Hippocampal formation (tissue), 2 donors: ENCODE data around the gene PEAR1.

ENCODE experiments used
- DNase-seq, 2 donors: peaks; one replicate each; lab custom pipeline; 2025; lab: John Stamatoyannopoulos, UW

PEAR1 gene

DNA sequence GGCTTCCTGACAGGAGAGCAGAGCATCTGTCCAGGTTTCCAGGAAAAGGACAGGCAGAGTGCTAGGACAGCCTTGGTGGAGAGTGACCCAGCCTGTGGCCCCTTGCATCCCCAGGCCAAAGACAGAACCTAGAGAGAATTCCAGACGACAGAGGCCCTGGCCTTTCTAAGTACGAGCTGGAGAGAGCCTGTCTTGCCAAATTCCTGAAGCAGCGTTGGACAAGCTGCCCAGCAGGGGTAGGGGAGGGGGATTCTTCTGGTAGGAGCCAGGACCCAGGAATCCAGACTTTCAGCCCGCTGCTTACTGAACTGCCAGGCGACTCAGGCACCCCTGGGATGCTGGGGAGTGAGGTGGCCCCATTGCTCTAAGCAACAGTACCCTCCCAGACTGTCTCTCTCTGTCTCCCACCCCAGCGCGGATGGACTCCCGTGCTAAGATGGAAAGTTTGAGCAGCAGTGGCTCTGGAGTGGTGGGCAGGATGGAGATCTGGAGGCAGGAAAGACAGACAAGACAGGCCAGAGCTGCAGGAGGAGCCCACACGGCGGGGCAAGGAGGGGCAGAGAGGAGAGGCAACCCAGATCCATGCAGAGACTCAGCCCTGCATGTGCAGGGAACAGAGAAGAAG is 8.8 kb upstream of the PEAR1 start:
- DNase-seq = no peak

DNA sequence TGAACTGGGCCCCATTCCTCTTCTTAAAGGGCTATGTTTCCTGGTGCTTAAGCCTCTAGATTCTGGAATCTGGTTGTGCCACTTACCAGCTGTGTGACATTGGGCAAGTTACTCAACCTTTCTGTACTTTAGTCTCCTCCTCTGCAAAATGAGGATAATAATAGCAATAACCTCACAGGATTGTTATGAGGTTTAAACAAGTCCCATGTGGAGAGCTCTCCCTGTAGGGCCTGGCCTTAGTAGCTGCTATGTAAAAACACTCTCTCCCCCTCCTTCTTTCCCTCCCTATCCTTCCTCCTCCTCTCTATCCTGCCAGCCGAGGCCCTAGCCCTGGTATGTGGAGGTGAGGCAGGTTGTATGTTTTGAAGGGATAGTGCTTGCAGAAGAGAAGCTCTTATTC is 8.2 kb upstream of the PEAR1 start:
- no peak for DNase-seq

DNA sequence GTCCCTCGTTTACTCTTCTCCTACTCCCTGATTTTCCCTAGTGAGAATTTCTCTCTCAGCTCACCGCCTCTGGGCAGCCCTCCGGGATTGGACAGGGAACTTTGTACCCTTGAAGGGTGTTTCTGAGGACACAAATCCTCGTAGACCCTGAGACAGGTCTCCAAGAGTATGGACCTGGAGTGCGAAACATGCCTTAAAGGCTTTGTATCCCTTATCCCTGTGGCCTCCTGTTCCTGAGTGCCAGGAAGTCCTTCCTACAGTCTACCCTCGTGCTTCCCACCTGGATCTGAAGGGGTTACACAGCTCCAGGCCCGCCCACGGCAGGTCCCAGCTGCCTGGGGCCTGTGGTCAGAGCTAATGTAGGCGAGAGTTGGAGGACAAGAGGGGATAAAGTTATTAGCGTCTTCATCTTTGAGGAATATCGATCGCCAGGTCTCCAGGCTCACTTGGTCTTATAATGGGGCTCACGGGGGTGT is 7.6 kb upstream of the PEAR1 start:
- DNase-seq = no peak

DNA sequence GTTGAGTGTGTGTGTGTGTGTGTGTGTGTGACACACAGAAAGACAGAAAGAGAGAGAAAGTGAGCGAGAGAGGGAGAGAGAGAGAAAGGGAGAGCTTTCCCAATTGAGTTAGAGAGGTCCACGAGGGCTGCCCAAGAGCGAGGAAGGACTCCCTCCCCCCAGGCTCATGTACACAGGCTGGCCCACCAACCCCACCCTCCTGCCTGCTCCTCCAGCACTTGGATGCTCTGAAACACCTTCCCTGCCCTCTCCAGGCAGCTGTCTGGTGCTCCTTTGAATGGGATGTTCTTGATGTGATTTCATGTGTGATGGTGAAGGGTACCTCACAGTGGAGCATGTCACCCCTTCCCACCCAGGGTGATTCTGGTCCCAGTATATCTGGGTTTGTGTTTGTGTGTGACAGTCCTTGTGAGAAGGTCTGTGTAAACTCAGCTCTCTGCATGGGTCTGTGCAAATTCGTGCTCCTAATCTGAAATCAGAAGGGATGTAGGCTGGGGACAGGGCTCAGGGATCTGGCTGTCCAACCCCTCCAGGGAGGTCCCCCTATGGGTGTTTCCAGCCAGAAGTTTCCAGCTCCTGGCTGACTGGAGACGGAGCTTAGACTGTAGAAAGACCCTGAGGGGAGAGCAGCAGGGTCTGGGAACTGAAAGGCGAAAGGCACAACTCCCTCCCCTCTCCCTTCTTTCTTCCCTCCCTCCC is 6.8 kb upstream of the PEAR1 start:
- DNase-seq = no peak

DNA sequence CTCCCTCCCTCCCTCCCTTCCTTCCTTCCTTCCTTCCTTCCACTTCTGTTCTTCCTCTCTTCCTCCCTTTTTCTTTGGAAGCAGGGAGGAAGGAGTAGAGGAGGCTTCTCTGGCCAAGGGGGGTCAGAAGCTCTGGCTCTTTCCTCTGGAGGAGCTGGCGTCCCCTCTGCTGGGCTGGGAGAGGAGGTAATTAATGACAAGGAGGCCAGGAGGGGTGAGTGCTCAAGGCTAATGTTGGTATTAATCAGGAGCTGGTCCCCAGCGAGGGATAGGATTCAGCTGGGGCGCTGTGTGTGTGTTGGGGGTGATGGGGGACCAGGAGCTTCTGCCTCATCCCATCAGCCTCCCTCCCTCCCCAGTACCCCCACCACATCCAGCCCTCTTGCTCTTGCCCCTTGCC is 6.2 kb upstream of the PEAR1 start:
- DNase-seq = no peak

DNA sequence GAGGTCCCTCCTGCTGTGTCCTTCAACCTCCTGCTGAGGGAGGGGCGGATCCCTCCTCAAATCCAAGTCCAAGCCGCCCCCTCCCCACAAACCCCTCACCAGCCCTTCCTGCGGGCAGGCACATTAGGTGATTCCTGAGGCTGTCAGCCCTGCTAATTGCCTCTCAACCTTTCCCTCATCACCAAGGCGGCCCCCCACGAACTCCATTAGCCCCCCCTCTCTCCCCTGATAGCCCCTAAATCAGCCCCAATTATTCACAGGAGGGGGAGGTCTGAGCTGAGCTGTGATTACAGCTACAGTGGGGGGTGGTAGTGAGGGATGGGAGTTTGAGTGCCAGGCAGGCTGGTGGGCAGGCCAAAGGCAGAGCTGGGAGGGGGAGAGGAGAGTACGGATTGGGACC is 5.8 kb upstream of the PEAR1 start:
- no peak for DNase-seq

DNA sequence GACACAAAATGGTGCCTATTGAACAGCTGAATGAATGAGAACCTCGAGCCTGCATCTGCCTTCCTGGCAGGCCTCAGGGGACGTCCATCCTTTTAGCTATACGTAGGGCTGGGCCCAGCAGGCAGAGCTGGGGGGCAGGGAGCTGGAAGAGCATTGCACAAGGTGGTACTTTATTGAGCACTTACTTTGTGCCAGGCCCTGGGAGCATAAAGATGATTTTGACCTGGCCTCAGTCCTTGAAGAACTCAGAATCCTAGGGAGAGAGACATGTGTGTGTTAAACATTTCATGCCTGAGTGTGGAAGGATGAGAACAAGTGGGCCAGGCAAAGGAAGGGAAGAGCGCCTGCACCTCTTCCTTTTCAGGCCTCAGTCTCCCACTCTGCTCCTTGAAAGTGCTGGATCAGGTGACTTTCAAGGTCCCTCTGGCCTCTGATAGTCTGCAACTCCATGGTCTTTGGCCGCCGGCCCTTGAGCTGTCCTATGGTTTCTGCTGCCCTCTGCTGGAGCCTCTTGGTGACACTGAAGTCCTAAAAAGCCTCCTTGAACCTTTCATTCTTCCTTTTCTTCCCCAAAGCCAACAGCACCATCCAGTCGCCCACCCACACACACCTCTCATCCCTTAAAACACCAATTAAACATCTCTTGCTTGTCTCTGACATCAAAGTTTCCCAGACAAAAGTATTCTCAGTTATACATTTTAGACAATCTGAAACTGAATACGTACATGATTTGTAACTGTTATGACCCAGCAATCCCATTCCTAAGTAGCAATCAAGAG is 3.5 kb upstream of the PEAR1 start:
- DNase-seq = peak; percentile 67 to 73

DNA sequence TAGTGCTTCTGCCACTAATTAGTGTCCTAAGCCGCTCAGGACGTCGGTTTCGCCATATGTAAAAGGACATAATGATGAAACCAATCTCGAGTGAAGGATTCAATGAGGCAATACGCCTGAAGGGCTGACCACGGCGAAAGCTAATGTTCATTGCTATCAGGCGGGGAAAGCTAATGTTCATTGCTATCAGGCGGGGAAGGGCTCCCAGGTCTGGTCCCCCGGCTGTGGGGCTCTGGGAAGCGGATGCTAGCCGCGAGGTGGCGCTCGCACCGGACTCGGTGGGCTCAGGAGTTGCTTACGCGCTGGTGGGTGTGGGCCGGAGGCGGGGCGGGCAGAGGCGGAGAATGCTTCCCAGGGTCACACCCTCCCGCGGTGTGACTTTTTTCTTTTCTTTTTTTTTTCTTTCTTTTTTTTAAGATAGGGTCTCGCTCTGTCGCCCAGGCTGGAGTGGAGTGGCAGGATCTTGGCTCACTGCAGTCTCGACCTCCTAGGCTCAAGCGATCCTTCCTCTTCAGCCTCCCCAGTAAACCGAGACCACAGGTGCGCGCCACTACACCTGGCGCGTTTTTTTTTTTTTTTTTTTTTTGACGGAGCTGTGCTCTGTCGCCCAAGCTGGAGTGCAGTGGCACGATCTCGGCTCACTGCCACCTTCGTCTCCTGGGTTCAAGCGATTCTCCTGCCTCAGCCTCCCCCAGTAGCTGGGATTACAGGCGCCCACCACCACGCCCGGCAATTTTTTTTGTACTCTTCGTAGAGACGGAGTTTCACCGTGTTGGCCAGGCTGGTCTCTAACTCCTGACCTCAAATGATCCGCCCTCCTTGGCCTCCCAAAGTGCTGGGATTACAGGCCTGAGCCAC is 1.1 kb upstream of the PEAR1 start:
- peak; percentile 45 to 48 for DNase-seq

DNA sequence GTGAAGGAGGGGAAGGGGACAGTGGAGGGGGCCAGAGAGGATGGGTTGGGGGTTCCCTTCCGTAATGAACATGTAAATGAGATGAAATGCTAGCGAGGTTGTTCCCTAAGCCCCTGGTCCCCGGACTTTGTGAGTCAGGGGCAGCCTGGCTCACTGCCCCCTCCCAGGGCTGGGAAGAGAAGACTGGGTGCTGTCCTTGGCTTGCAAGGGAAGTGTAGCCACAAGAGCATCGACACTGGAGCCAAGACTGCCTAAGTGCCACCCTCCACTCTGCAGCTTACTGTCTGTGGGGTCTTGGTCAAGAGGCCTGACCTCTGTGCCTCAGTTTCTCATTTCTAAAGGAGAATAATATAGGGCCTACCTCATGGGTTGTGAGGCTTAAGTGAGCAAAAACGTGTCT is 483 bp downstream of the PEAR1 start:
- DNase-seq = no peak

DNA sequence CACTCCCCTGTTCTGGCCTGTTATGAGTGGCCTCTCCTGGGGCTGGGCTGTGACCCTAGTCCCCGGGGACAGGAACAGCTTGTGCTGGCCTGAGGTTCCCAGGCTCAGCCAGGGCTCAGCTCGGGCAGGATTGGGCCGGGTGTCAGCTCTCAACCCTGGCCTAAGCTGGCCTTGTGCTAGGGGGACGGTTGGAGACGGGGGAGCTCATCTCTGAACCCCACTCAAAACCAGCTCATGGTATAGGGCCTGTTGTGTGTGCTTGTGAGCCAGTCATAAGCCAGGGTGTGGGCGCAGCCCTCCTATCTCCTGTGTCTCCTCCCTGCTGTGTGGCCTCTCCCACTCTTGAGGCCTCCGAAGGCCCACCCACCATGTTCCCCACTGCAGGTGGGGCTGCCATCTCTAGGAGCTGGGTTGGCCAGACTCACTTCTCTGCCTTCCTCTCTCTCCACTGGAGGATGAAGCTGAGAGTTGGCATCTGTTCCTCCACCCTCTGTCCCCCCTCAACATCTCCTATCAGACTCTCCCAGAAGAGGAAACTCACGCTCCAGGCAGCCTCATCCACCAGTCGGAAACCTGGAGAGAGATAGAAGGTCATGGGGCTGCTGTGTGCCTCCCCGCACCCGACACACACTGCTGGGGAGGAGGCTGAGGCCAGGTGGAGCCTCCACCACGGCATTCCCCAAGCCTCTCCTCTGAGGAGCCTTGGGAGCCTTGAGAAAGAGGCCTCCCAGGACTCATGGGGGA is 1.4 kb downstream of the PEAR1 start:
- no peak for DNase-seq

DNA sequence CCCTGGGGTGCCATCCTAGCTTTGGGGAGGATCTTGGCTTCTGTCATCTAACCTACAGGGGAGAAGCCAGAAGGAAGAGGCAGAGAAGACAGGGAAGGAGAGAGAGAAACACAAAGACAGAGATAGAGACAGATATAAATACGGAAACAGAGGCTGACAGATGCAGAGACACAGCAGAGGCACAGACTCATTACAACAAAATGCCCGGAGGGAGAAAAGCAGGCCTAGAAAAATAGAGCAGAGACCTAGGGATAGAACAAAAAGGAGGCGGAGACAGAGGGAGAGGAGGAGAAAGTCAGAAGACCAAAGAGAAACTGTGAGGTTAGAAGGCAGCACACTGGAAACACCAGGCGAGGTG is 1.9 kb downstream of the PEAR1 start:
- DNase-seq = no peak

DNA sequence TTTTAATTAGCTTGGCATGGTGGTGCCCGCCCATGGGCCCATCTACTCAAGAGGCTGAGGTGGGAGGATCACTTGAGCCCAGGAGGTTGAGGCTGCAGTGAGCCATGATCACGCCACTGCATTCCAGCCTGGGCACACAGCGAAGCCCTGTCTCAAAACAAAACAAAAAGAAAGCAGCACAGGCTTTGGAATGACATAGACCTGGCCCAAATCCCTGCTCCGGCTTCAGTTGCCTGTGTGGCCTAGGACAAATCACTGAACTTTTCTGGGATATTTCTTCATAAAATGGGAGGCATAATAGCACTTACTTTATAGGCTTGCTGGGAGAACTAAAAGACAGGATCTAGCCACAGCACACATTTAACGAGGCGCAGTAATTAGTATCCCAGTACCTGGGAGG is 2.4 kb downstream of the PEAR1 start:
- no peak for DNase-seq

DNA sequence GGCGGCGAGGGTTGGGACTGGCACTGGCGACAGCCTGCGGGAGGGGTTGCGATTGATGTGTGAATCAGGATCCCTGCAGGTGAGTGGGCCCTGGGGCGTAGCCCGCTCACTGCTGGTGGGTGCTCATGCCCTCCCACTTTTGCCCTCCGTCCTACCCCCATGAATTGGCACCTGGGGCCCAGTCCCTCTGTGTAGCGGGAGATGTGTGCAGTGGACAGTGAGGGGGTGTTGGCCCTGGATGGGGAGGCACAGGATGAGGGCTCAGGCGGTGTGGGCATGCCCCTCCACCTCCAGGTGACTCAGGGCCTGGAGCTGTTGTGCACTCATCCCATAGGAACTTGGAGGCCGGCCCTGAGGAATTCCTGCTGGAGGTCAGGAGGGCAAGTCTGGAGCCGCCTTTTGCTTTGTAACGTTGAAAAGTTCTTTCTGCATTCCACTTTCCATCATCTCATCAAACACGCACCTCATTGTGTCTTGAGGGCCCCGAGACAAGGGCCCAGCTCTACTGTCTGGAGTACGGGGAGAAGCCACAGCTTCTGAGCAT is 3.0 kb downstream of the PEAR1 start:
- DNase-seq = no peak

DNA sequence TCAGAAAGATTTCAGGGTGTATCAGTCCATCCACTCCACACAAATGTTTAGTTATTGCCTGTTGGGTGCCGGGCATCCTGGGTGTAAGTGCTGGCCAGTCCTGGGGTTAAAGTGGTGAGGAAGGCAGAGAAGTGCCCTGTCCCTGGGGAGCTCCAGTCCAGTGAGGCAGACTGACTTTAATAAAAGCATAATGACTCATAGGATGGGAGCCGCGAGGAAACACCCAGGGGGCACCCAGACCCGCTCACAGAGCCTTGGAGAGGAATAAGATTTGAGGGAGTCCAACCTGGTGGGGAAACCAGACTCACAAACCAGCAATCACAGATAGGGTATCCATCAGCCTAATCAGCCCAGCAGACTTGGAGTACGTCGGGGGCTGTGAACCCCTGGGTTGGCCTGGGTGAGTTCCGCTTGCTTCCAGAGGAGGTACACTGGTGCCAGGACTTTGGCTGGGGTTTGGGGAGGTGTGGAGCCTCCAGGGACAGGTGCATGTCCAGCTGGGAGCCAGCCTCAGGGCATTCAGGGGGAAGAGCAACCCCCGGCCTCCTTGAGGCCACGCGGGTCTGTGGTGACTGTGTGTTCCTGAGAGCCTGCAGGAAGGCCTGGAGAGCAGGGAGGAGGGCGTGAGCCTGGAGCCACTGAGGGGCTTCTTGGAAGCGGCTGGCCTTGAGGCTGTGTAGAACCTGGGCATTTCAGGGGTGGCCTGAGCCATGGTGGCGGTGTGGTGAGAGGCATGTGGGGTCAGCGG is 3.7 kb downstream of the PEAR1 start:
- no peak for DNase-seq

DNA sequence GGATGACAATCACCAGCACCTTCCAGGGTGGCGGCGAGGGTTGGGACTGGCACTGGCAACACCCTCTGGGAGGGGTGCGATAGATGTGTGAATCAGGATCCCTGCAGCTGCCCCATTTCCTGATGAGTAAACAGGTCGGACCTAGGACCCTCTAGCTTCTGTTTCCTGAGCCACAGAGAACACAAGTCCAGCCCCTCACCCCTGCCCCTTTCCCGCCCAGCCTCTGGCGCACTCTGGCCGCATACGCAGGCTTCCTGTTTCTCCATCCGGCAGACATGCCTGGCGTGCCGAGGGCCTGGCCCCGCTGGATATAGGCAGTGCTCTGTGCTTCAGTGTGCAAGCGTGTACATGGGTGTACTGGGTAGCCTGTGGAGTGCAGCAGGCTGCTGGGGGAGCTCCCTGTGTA is 4.6 kb downstream of the PEAR1 start:
- DNase-seq = no peak

DNA sequence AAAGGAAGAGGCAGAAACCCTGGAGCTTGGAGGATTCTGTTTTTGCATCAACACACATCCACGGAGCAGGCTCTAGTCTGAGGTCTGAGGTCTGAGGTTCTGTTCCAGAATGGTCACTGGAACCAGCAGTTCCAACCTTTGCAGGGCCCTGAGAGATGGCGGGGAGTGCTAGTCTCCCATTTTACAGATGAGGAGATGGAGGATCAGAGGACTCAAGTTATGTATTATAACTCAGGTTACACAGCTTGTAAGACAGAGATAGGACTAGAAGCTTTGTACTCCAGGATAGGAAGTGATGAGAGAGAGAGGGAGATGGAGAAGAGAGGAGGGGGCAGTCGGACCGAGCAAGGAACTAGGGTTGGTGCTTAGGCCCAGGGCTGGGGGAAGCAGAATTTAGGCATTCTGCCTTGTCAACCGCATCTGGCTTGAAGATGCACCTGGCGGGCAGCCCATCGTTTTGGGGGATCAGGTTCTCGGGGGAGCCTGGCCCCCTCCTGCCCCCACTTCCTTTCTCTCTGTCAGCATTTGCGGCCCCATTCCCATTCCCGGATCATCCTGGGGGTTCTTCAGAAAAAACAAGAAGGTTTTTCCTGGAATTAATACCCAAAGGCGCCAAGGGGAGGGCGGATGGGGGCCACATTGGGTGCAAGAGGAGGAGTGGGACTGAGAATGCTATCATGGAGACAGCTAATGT is 5.6 kb downstream of the PEAR1 start:
- no peak for DNase-seq

DNA sequence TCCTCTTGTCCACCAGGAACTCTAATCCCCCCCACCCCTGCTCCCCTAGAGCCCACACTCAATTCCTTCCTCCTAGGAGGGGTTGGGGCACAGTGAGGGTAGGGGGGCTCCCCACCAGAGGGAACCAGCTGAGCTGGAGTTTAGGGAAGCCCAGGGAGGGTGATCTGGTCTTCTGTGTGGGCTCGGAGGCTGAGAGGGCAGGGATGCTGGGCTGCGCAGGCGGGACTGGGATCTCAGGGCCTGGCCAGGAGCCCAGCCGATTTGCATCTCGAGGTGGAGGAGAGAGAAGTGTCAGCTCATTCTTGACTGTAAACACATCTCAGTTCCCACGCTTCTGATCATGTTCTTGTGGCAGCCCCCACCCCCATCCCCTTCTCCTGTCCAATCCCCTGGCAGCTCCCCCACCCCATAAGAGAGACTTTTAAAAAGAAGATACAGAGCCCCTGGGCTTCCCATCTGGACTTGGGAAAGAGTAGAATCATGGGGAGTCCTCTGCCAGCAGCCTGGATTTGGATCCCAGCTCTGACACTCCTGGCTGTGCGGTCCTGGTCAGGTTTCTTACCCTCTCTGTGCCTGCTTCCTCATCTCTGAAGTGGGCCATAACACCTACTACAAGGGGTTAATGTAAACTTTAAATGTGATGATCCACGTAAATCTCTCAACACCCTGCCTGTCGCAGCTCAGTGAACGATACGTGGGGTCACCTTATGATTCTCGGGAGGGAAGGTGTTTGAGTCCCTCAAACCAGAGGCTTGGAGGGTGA is 6.6 kb downstream of the PEAR1 start:
- DNase-seq = no peak

DNA sequence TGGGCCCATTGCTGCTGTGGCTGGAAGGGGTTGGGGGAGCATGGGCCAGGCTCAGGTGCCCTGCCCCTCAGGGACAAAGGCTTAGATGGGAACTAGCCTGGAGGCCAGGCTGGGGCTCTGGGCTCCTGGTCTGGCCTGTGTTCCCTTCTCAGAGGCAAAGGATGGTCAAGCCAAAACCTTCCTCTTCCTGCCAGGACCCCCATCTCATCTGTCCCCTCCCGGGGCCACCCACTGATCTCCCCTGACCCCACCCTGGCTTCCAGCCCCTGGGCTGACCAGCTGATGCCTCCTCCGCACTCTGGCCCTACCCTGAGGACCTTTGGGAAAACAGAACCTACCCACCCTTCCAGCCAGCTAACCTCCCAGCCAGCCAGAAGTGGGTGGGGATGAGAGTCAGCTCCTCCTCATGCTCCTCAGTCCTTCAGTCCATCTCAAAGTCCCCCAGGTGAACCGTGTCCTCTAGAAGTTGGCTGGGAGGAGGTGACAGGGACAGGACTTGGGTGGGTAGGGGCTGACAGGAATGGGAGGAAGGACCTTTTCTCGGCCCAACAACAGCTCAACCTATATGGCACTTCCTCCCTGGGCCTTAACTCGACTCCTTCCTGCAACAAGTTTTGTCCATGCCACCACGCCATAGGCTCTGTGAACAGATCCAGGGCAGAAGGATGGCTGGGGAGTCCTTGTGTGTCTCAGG is 7.5 kb downstream of the PEAR1 start:
- DNase-seq = no peak

DNA sequence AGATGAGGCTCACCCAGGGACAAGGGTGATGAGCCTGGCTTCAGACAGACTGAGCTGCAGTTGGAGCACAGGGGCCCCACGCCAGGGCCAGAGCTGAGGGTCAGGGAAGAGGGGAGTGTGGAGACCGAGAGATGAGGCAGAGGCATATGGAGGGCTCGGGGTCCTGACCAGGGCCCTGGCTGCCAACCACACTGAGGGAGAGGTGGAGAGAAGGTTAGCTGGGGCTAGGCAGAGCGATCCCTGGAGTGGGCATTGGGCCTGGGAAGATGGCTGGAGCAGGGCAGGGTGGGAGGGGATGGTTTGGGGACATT is 8.0 kb downstream of the PEAR1 start:
- no peak for DNase-seq
